Measurements from ENCODE around the gene KCNQ1. TPM values are rescaled to one million over a fixed set of nuclear protein-coding genes. Genes with fewer than 3 reads are reported as not detected.

KCNQ1 gene
- total RNA-seq, 1 donor from 2014 or later = 8.5 TPM

- Mint-ChIP-seq H3K4me1 (peaks cover 38% of the 10 kb centered on the region), H3K27ac (no peak overlapping the region), H3K27me3 (ENCODE audit: low read depth) (no peaks in the 10 kb centered on the region), H3K9me3 (no peaks in the 10 kb centered on the region), H3K36me3 (no peaks in the 10 kb centered on the region), H3K4me3 (no peak overlapping the region)
- no peak for TF ChIP-seq CTCF (IDR thresholded peaks at IDR 0.05; ENCODE audit: unreplicated experiment)
- no peak for DNase-seq (ENCODE audit: low spot score in 2 of 2, unreplicated experiment in 2 of 2)
Observed at GRCh38 chr11:2738551-2739431, 294.0 kb downstream of the KCNQ1 start.

DNA sequence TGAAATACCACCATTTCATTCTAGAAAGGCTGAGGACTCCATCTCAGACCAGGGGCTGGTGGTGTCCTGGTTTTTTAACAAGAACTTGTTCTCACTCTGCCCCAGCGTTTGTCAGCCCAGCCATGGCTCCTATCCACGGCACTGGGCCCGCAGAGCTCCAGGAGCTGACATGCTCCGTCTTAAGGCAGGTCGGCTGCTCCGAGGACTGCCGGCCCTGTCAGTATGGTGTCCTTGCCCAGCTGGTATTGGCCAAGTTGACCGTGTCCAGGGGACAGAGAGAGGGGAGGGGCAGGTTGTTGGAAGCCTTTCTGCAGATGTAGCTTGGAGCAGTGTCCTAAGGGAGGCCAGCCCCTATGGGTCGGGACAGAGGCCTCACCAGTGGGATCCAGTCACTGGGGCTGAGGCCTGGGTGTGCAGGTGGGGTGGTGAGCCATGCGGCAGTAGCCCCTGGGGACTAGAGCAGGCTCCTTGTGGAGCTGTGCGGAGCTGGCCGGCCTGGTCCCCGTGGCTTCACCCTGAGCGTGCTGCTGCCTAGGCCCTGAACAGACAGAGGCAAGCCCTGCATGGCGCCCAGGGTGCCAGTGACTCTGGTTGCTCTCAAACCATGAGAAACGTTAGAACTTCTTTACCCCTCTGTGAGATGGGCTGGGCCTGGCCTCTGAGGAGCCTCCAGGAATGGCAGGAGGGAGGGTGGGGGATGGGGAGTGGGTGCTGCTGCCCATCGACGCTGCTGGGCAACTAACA lies 294.9 kb downstream of the KCNQ1 start:
- TF ChIP-seq CTCF (IDR thresholded peaks at IDR 0.05; ENCODE audit: unreplicated experiment) = no peak
- no peaks in the 10 kb centered on the region for H3K27me3 Mint-ChIP-seq (ENCODE audit: low read depth)
- H3K27ac Mint-ChIP-seq = peak overlapping the region; percentile 30
- H3K4me1 Mint-ChIP-seq = peaks cover 31% of the 10 kb centered on the region
- no peaks in the 10 kb centered on the region for H3K9me3 Mint-ChIP-seq
- no peak for DNase-seq (ENCODE audit: low spot score in 2 of 2, unreplicated experiment in 2 of 2)
- no peaks in the 10 kb centered on the region for H3K36me3 Mint-ChIP-seq
- H3K4me3 Mint-ChIP-seq = no peak overlapping the region

DNA sequence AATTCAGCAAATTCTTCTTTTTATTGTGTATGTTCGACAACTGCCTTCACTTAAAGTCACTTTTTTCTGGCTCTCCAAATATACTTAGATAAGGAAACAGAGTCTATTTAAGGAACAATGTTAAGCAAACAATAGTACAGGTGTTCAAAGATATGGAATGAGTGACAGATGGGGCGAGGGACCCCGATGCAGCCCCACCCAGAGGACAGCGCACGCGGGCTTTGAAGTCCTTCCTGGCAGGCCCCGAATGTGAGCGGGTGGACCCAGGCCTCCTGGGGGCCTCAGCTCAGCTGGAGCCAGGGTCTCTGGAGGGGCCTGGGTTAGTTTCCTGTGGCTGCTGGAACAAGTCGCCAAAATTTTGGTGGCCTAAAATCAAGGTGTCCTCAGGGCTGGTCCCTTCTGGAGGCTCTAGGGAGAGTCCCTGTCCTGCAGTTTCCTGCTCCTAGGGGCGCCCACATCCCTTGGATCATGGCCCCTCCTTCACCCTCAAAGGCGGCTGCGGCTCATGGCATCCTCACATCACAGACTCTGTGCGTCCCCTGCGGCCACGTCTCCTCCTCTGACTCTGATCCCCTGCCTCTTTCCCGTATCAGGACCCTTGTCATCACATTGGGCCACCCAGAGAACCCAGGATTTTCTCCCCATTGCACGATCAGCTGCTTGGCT lies 295.6 kb downstream of the KCNQ1 start:
- no peak for TF ChIP-seq CTCF (IDR thresholded peaks at IDR 0.05; ENCODE audit: unreplicated experiment)
- no peak for DNase-seq (ENCODE audit: low spot score in 2 of 2, unreplicated experiment in 2 of 2)
- H3K9me3 Mint-ChIP-seq = no peaks in the 10 kb centered on the region
- no peaks in the 10 kb centered on the region for H3K36me3 Mint-ChIP-seq
- H3K4me1 Mint-ChIP-seq = peaks cover 31% of the 10 kb centered on the region
- H3K27me3 Mint-ChIP-seq (ENCODE audit: low read depth) = no peaks in the 10 kb centered on the region
- no peak overlapping the region for H3K4me3 Mint-ChIP-seq
- peak overlapping the region; percentile 72 for H3K27ac Mint-ChIP-seq

DNA sequence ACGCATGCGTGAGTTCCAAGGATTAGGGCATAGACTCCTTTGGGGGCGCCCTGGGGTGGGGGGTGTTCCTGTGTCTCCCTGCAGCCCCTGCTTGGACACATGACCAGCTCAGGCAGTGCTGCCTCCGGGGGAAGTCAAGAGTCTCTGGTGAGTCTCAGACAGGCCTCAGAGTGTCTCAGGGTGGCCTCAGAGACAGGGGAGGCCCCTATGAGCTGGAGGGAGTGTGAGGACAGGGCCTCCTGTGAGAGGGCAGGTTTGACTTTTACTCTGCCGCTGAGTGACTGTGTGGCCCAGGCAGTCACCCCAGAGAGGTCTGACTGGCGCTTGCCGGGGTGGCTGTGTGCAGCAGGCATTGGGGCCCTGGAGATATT lies 296.2 kb downstream of the KCNQ1 start:
- Mint-ChIP-seq H3K27ac (peak overlapping the region; percentile 72), H3K36me3 (no peaks in the 10 kb centered on the region), H3K27me3 (ENCODE audit: low read depth) (no peaks in the 10 kb centered on the region), H3K9me3 (no peaks in the 10 kb centered on the region), H3K4me1 (peaks cover 31% of the 10 kb centered on the region), H3K4me3 (no peak overlapping the region)
- TF ChIP-seq CTCF (IDR thresholded peaks at IDR 0.05; ENCODE audit: unreplicated experiment) = no peak
- no peak for DNase-seq (ENCODE audit: low spot score in 2 of 2, unreplicated experiment in 2 of 2)

- peaks cover 32% of the 10 kb centered on the region for H3K4me1 Mint-ChIP-seq
- H3K27ac Mint-ChIP-seq = peak overlapping the region; percentile 83
- H3K27me3 Mint-ChIP-seq (ENCODE audit: low read depth) = no peaks in the 10 kb centered on the region
- no peak overlapping the region for H3K4me3 Mint-ChIP-seq
- H3K36me3 Mint-ChIP-seq = no peaks in the 10 kb centered on the region
- no peaks in the 10 kb centered on the region for H3K9me3 Mint-ChIP-seq
- no peak for DNase-seq (ENCODE audit: low spot score in 2 of 2, unreplicated experiment in 2 of 2)
- TF ChIP-seq CTCF (IDR thresholded peaks at IDR 0.05; ENCODE audit: unreplicated experiment) = no peak
Observed at GRCh38 chr11:2741377-2742131, 296.7 kb downstream of the KCNQ1 start.
